Hindlimb muscle (tissue), 1 donor: Measurements from ENCODE around the gene EPHA2. TPM values are rescaled to one million over a fixed set of nuclear protein-coding genes. Genes with fewer than 3 reads are reported as not detected.
"Not testable (repeated sequence)": the region's sequence is repeated elsewhere in the genome, so short reads cannot be mapped to it uniquely, and the experiment has no call there.

Source experiments
- DNase-seq: peaks from one replicate; pipeline ENCODE4 v3.0.0-alpha.2; 2013
- polyA plus RNA-seq: library from polyadenylated mRNA; unstranded; fragments of 120-200 nt; gene quantifications from one replicate; pipeline ENCODE4 v1.2.1, GENCODE V29; 2013; ENCODE audit not compliant: insufficient read length

EPHA2 gene
- polyA plus RNA-seq, 1 donor = 8.9 TPM

GRCh38 chr1:16167331-16168143 lies 11.7 kb upstream of the EPHA2 start:
- DNase-seq = no peak

GRCh38 chr1:16166117-16166516 lies 10.2 kb upstream of the EPHA2 start:
- no peak for DNase-seq

GRCh38 chr1:16165548-16165947 lies 9.7 kb upstream of the EPHA2 start:
- DNase-seq = no peak

- DNase-seq = no peak
Observed at GRCh38 chr1:16165073-16165364, 9.2 kb upstream of the EPHA2 start.

GRCh38 chr1:16164213-16165072 lies 8.6 kb upstream of the EPHA2 start:
- DNase-seq = no peak

GRCh38 chr1:16163608-16164212 lies 7.8 kb upstream of the EPHA2 start:
- DNase-seq = not testable (repeated sequence)

- DNase-seq = no peak
Observed at GRCh38 chr1:16162163-16162822, 6.4 kb upstream of the EPHA2 start.

- DNase-seq = no peak
Observed at GRCh38 chr1:16161717-16162116, 5.8 kb upstream of the EPHA2 start.

- DNase-seq = no peak
Observed at GRCh38 chr1:16158993-16159831, 3.3 kb upstream of the EPHA2 start.

- DNase-seq = no peak
Observed at GRCh38 chr1:16158025-16158424, 2.2 kb upstream of the EPHA2 start.

GRCh38 chr1:16156848-16157495 lies 1.1 kb upstream of the EPHA2 start:
- DNase-seq = no peak

GRCh38 chr1:16153999-16154673 lies 1.7 kb downstream of the EPHA2 start:
- DNase-seq = no peak

- no peak for DNase-seq
Observed at GRCh38 chr1:16153096-16153998, 2.5 kb downstream of the EPHA2 start.

- no peak for DNase-seq
Observed at GRCh38 chr1:16152481-16153087, 3.3 kb downstream of the EPHA2 start.

GRCh38 chr1:16151995-16152384 lies 3.9 kb downstream of the EPHA2 start:
- DNase-seq = no peak

- no peak for DNase-seq
Observed at GRCh38 chr1:16151196-16151994, 4.5 kb downstream of the EPHA2 start.

GRCh38 chr1:16150508-16150907 lies 5.4 kb downstream of the EPHA2 start:
- DNase-seq = no peak

- no peak for DNase-seq
Observed at GRCh38 chr1:16149702-16150488, 6.0 kb downstream of the EPHA2 start.
